Esophagus squamous epithelium (tissue), 4 donors: ENCODE measurements around the gene VIPR2.

Source experiments
- CTCF ChIP-seq, 6 experiments: fragments of 450-650 bp in 4 of 6; fragments of 200-600 bp in 2 of 6; sonication (generic) in 2 of 6; IDR thresholded peaks; one replicate each; pipeline ENCODE4 v1.5.1; 2016 to 2019; ENCODE audit warnings: antibody characterized with exemption in 6 of 6, mild to moderate bottlenecking in 4 of 6, moderate library complexity in 4 of 6
- POLR2A ChIP-seq, 4 donors: fragments of 450-650 bp; IDR thresholded peaks; one replicate each; pipeline ENCODE4 v1.6.1; 2017; ENCODE audit warnings: antibody characterized with exemption in 4 of 4, mild to moderate bottlenecking in 4 of 4, moderate library complexity in 3 of 4

- TF ChIP-seq POLR2A (IDR thresholded peaks at IDR 0.05) (no peak), CTCF (IDR thresholded peaks at IDR 0.05) (no peak)
These were observed 143.7 kb downstream of the VIPR2 start for GRCh38 chr7:159000859-159001435.
